ENCODE results near the gene CDK11A. TPM values are rescaled to one million over a fixed set of nuclear protein-coding genes. Genes with fewer than 3 reads are reported as not detected.
"Not testable (repeated sequence)": the region's sequence is repeated elsewhere in the genome, so short reads cannot be mapped to it uniquely, and the experiment has no call there.

The CDK11A gene
- polyA plus RNA-seq, 1 donor (not counting 4 experiments of a cell fraction or from before 2014, with no cell fraction given), result 3.5 TPM

DNA sequence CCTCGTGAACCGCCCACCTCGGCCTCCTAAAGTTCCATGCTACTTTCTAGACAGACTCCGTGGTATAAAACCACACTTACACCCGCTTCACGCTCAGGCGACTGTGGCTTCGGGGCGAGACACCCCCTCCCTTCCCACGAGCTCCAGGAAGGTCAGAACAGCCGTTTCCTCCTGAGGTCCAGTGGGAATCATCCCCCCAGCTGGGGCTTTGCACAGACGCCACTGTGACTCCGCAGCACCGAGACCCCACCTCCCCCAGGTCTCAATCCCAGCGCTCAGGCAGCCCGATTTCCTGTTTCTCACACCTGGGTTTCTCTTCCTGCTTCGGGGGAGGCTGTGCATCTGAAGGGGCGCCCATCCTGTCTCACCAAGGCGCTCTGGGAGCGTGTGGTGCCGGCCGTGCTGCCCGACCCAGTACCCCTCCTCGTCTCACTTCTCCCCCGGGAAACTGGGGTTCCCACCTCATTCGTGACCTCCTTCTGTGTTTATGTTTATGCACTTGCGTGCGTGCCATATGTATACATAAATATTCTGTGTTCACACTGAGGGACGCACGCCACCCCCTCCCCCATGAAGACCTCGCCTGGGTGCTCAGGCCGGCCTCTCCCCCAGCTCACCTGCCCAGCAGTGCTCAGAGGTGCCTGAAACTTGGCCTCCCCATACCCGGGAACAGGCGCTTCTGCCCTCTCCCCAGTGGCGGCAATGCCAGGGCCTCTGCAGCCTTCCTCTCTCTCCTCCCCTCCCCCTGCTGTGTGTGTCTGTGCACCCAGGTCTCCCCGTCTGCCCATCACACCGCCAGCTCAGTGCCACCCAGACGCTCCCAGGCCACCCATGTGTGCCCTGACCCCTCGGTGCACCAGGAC is 46.2 kb downstream of the CDK11A start:
- dilution Hi-C loops (cut with MboI; ENCODE audit: extremely low pct_ligation_motif_present, low sequenced_read_pairs), result no loop called here
- Histone ChIP-seq H3K79me2 (ENCODE audit: control insufficient read depth, insufficient read depth, low read length) (peaks cover 10% of the 10 kb centered on the region), H3K36me3 (ENCODE audit: control insufficient read depth in 2 of 2, extremely low read depth in 1 of 2, insufficient read depth in 2 of 2, low read length in 2 of 2) (peaks cover 0 to 2% of the 10 kb centered on the region in 2 experiments), H3K27me3 (ENCODE audit: control insufficient read depth, extremely low read depth, insufficient read depth, low read length) (no peaks in the 10 kb centered on the region), H3K9me3 (ENCODE audit: control insufficient read depth, low read depth, low read length) (no peaks in the 10 kb centered on the region), H3K4me2 (ENCODE audit: control insufficient read depth, extremely low read depth, insufficient read depth, low read depth, low read length) (no peak overlapping the region), H3K4me1 (ENCODE audit: control insufficient read depth, extremely low read depth, insufficient read depth, low read length) (no peaks in the 10 kb centered on the region), H4K20me1 (ENCODE audit: control insufficient read depth, extremely low read depth, insufficient read depth, low read length) (no peaks in the 10 kb centered on the region), H2AFZ (ENCODE audit: control insufficient read depth, low read length) (no peak overlapping the region), H3K27ac (ENCODE audit: control insufficient read depth, insufficient read depth, low read length) (no peak overlapping the region), H3K9me1 (ENCODE audit: control insufficient read depth, extremely low read depth, insufficient read depth, low read length) (no peaks in the 10 kb centered on the region), H3K4me3 (ENCODE audit: control insufficient read depth in 2 of 3, extremely low read depth in 1 of 3, insufficient read depth in 2 of 3, low read depth in 1 of 3, low read length in 3 of 3) (no peak overlapping the region), H3K9ac (ENCODE audit: control insufficient read depth, extremely low read depth, insufficient read depth, low read length) (no peak overlapping the region)
- TF ChIP-seq, protein P1, sequence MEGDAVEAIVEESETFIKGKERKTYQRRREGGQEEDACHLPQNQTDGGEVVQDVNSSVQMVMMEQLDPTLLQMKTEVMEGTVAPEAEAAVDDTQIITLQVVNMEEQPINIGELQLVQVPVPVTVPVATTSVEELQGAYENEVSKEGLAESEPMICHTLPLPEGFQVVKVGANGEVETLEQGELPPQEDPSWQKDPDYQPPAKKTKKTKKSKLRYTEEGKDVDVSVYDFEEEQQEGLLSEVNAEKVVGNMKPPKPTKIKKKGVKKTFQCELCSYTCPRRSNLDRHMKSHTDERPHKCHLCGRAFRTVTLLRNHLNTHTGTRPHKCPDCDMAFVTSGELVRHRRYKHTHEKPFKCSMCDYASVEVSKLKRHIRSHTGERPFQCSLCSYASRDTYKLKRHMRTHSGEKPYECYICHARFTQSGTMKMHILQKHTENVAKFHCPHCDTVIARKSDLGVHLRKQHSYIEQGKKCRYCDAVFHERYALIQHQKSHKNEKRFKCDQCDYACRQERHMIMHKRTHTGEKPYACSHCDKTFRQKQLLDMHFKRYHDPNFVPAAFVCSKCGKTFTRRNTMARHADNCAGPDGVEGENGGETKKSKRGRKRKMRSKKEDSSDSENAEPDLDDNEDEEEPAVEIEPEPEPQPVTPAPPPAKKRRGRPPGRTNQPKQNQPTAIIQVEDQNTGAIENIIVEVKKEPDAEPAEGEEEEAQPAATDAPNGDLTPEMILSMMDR (optimal IDR thresholded peaks at IDR 0.05 in 1 of 3, IDR thresholded peaks at IDR 0.05 in 1 of 3, conservative IDR thresholded peaks at IDR 0.05 in 1 of 3; ENCODE audit: extremely low read depth in 1 of 3, insufficient read depth in 2 of 3, low read length in 3 of 3), result no peak
- TF ChIP-seq EZH2 (IDR thresholded peaks at IDR 0.05; ENCODE audit: low read length), result no peak
- DNase-seq (ENCODE audit: low read depth, low spot score) (no peak), FAIRE-seq (no peak)

DNA sequence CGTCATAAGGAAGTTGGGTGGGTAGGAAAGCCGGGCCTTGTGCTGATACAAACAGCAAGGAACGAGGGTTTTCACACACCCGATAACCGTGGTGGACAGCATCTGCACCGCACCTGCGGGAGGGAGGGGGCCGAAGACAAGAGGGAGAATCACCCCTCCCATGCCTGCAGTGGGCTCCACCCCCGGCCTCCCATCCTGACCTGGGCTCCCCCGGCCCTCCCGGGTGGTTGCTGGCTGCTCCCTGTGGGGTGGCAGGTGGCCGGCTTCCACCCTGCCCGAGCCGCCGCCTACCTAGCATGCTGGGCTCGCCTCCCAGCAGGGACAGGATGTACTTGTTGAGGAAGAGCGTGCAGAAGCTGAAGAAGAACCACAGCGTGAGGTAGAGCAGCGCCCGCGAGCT is 48.1 kb downstream of the CDK11A start:
- DNase-seq (ENCODE audit: low read depth, low spot score), result not testable (repeated sequence)

GRCh38 chr1:1675218-1675617 is 48.9 kb downstream of the CDK11A start:
- H3K27me3 ChIP-seq (ENCODE audit: control insufficient read depth, extremely low read depth, insufficient read depth, low read length); H2AFZ ChIP-seq (ENCODE audit: control insufficient read depth, low read length); H3K4me1 ChIP-seq (ENCODE audit: control insufficient read depth, extremely low read depth, insufficient read depth, low read length); H3K4me2 ChIP-seq (ENCODE audit: control insufficient read depth, extremely low read depth, insufficient read depth, low read depth, low read length); H3K36me3 ChIP-seq (ENCODE audit: control insufficient read depth in 2 of 2, extremely low read depth in 1 of 2, insufficient read depth in 2 of 2, low read length in 2 of 2); H3K79me2 ChIP-seq (ENCODE audit: control insufficient read depth, insufficient read depth, low read length); H3K27ac ChIP-seq (ENCODE audit: control insufficient read depth, insufficient read depth, low read length); H3K9ac ChIP-seq (ENCODE audit: control insufficient read depth, extremely low read depth, insufficient read depth, low read length); H4K20me1 ChIP-seq (ENCODE audit: control insufficient read depth, extremely low read depth, insufficient read depth, low read length); dilution Hi-C loops (cut with MboI; ENCODE audit: extremely low pct_ligation_motif_present, low sequenced_read_pairs); H3K9me1 ChIP-seq (ENCODE audit: control insufficient read depth, extremely low read depth, insufficient read depth, low read length); FAIRE-seq; H3K9me3 ChIP-seq (ENCODE audit: control insufficient read depth, low read depth, low read length); H3K4me3 ChIP-seq (ENCODE audit: control insufficient read depth in 2 of 3, extremely low read depth in 1 of 3, insufficient read depth in 2 of 3, low read depth in 1 of 3, low read length in 3 of 3); DNase-seq (ENCODE audit: low read depth, low spot score): not testable (repeated sequence)

More for the DNA sequence above, 48.1 kb downstream of the CDK11A start:
- H3K4me3 ChIP-seq (ENCODE audit: control insufficient read depth in 2 of 3, extremely low read depth in 1 of 3, insufficient read depth in 2 of 3, low read depth in 1 of 3, low read length in 3 of 3); H3K9ac ChIP-seq (ENCODE audit: control insufficient read depth, extremely low read depth, insufficient read depth, low read length); H3K4me1 ChIP-seq (ENCODE audit: control insufficient read depth, extremely low read depth, insufficient read depth, low read length); H3K4me2 ChIP-seq (ENCODE audit: control insufficient read depth, extremely low read depth, insufficient read depth, low read depth, low read length); dilution Hi-C loops (cut with MboI; ENCODE audit: extremely low pct_ligation_motif_present, low sequenced_read_pairs); H2AFZ ChIP-seq (ENCODE audit: control insufficient read depth, low read length); H3K9me1 ChIP-seq (ENCODE audit: control insufficient read depth, extremely low read depth, insufficient read depth, low read length); H3K27ac ChIP-seq (ENCODE audit: control insufficient read depth, insufficient read depth, low read length); H4K20me1 ChIP-seq (ENCODE audit: control insufficient read depth, extremely low read depth, insufficient read depth, low read length); FAIRE-seq; H3K27me3 ChIP-seq (ENCODE audit: control insufficient read depth, extremely low read depth, insufficient read depth, low read length); H3K36me3 ChIP-seq (ENCODE audit: control insufficient read depth in 2 of 2, extremely low read depth in 1 of 2, insufficient read depth in 2 of 2, low read length in 2 of 2); H3K9me3 ChIP-seq (ENCODE audit: control insufficient read depth, low read depth, low read length); H3K79me2 ChIP-seq (ENCODE audit: control insufficient read depth, insufficient read depth, low read length): not testable (repeated sequence)

DNA sequence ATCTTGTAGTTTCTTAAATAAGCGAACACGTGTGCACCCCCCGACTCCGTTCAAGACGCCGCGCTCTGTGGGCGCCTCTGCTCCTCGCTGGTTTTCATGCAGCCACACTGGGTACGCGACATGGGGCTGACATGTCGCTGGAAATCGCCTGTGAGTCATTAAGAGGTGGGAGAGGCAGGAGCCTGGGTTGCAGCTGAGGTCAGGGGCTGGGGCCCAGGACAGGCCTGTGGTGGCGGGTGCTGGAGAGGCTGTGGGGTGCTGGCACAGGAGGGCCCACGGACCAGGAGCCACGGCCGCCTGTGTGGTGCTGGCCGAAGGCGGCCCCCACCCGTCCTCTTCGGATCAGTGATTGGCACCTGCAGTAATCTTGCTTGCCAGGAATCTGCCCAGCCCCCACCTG is 49.4 kb downstream of the CDK11A start:
- H4K20me1 ChIP-seq (ENCODE audit: control insufficient read depth, extremely low read depth, insufficient read depth, low read length); H3K4me1 ChIP-seq (ENCODE audit: control insufficient read depth, extremely low read depth, insufficient read depth, low read length); H3K9me3 ChIP-seq (ENCODE audit: control insufficient read depth, low read depth, low read length); FAIRE-seq; H3K79me2 ChIP-seq (ENCODE audit: control insufficient read depth, insufficient read depth, low read length); H3K4me2 ChIP-seq (ENCODE audit: control insufficient read depth, extremely low read depth, insufficient read depth, low read depth, low read length); H3K36me3 ChIP-seq (ENCODE audit: control insufficient read depth in 2 of 2, extremely low read depth in 1 of 2, insufficient read depth in 2 of 2, low read length in 2 of 2); H3K4me3 ChIP-seq (ENCODE audit: control insufficient read depth in 2 of 3, extremely low read depth in 1 of 3, insufficient read depth in 2 of 3, low read depth in 1 of 3, low read length in 3 of 3); H3K27ac ChIP-seq (ENCODE audit: control insufficient read depth, insufficient read depth, low read length); DNase-seq (ENCODE audit: low read depth, low spot score); H3K9ac ChIP-seq (ENCODE audit: control insufficient read depth, extremely low read depth, insufficient read depth, low read length); H3K27me3 ChIP-seq (ENCODE audit: control insufficient read depth, extremely low read depth, insufficient read depth, low read length); H2AFZ ChIP-seq (ENCODE audit: control insufficient read depth, low read length); dilution Hi-C loops (cut with MboI; ENCODE audit: extremely low pct_ligation_motif_present, low sequenced_read_pairs); H3K9me1 ChIP-seq (ENCODE audit: control insufficient read depth, extremely low read depth, insufficient read depth, low read length): not testable (repeated sequence)
